ENCODE data around the gene CAB39.

DNA sequence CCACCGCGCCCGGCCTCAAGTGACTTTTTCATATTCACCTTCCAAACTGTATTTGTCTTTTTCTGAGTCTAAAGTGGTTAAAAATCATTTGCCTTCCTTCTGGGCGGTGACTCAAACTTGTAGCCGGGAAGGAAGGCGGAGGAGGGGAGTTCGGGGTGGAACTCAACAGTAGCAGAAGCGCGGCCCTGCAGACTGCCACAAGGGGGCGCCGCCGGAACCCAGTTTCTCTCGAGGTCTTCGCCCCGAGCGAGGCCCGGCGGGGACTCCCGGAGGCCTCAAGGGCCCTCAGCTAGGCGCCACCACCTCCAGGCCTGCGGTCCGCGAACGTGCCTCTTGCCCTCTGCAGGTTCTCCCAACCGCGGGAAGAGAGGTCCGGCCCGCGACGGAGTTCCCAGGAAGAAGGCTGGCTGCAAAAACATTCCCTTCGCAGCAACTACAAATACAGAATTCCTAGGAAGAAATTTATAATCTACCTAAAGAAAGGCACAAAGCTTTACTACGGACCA, 135.3 kb downstream of the CAB39 start:
- TF ChIP-seq, protein P1, sequence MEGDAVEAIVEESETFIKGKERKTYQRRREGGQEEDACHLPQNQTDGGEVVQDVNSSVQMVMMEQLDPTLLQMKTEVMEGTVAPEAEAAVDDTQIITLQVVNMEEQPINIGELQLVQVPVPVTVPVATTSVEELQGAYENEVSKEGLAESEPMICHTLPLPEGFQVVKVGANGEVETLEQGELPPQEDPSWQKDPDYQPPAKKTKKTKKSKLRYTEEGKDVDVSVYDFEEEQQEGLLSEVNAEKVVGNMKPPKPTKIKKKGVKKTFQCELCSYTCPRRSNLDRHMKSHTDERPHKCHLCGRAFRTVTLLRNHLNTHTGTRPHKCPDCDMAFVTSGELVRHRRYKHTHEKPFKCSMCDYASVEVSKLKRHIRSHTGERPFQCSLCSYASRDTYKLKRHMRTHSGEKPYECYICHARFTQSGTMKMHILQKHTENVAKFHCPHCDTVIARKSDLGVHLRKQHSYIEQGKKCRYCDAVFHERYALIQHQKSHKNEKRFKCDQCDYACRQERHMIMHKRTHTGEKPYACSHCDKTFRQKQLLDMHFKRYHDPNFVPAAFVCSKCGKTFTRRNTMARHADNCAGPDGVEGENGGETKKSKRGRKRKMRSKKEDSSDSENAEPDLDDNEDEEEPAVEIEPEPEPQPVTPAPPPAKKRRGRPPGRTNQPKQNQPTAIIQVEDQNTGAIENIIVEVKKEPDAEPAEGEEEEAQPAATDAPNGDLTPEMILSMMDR (IDR thresholded peaks at IDR 0.05) = peak; percentile 94
- no peak for TF ChIP-seq ZFX (IDR thresholded peaks at IDR 0.05; ENCODE audit: borderline replicate concordance)
